NCI-H526 (cell line): ENCODE measurements around the gene FAM131C.
A peak's percentile ranks its signal among the peaks of the same experiment; 100 is the strongest.

Experiments
- DNase-seq, 2 experiments: peaks; one replicate each; lab custom pipeline; 2025; lab: John Stamatoyannopoulos, UW

FAM131C gene

DNA sequence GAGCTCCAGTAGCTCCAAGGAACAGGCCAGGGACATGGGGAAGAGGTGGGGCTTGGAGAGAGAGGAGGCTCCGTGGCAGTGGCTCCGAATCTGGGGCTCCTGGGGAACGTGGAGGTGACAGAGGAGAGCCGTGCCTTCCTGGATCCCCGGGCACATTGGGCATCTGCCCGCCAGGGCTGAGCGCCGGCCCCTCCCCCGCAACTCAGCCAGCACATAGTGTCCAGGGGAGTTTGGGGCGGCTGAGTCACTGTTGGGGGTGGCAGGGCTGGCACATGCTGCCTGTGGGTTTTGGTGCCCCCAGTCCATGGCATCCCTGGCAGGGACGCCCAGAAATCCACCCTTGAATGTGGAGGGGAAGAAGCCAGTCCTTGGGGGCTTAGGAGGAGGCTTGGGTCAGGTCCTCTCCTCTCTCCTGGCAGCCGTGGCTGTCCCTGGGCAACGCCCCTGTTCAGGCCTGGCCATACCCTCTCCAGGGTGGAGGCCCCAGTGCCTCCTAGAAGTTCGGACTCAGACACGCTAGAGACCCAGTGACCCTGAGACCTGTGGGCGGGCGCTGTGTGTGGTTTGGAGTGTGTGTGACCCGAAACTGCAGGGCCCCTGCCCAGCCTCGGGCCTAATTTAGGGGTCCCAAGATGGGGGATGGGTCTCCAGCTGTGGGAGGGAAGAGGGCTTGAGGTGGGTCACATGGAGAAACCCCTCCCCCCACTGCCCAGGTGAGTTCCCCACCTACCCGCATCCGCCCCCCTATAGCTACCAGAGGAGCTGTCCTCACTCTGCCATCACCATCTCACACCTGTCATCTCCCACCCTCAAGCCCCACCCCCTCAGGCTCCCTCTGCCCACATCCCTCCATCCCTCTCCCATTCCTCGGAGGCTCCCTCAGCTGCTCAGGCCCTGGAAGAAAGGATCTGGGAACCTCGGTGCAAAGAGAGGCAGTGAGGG lies 57.2 kb downstream of the FAM131C start:
- no peak for DNase-seq

DNA sequence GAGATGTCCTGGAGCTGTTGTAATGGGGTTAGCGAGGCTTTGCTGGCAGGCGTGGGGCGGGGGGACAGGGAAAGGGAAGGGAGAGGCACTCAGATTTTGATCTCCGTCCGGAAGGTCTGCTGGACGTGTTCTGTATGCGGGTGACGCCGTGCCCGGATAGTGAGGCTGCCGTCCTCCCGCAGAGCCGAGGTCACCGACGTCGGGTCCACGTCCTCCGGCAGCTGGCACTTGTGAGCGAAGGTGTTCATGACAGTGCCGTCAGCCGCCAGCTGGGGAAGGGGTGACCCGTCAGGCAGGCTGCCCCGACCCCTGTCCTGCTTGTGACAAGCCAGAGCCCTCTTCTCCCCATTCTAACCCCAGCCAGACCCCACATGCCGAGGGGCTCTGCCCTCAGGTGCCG lies 58.0 kb downstream of the FAM131C start:
- no peak for DNase-seq

DNA sequence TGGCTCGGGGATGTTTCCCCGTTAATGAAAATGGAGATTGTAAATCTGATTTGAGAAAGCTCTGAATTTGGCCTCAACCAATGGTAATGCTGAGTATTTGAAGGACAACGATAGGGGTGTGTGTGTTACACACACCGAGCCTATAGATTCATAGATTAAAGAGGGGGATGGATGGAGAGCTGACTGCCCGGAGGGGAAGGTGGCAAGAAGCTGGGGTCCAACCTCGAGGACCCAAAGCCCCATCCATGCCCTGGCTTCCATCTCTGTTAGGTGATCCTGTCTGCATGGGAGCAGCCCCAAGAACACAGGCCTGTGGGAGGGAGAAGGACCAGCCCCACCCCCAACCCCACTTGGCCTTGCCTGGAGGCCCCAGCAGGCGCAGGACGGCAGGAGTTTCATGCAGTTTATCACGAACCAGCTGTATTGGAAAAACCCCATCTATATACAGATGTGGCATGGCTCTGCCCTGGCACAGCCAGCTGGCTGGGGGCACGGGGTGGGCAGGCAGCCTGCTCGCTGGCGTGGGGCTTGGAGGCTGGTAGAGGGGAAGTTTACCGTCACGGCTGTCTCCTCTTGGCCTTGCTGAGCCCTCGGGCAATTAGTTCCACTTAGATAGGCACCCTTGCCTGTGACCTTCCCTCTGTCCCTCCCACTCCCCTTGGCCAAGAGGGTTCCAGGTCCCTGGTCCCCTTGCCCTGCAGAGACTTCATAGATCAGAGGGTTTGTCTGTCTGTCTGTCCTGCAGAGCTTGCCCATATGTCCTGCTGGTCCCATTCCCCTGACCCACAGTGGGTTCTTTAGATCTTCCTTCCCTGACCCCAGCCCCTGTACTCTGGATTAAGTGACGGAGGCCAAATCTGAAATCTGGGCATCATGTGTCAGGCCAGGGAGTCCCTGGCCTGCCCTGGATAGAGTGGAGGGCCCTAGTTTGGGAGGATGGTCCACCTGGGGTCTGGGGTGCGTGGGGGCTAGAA lies 58.7 kb downstream of the FAM131C start:
- DNase-seq, result no peak

DNA sequence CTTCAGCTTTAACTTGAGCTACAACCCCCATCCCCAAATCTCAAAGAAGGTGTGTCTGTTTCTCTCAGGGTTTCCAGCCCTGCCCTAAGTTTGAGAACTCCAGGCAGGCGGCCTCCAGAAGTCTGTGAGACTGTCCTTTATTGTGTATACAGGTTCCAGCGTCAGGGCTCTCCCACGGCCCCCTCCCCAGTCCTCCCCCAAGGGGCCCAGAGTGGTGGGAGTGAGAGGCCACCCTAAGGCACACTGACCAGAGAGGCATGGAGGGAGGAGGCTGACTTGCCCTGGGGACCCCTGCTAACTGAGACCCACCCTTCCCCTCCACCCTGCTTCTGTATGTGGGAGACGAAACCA lies 59.6 kb downstream of the FAM131C start:
- no peak for DNase-seq

DNA sequence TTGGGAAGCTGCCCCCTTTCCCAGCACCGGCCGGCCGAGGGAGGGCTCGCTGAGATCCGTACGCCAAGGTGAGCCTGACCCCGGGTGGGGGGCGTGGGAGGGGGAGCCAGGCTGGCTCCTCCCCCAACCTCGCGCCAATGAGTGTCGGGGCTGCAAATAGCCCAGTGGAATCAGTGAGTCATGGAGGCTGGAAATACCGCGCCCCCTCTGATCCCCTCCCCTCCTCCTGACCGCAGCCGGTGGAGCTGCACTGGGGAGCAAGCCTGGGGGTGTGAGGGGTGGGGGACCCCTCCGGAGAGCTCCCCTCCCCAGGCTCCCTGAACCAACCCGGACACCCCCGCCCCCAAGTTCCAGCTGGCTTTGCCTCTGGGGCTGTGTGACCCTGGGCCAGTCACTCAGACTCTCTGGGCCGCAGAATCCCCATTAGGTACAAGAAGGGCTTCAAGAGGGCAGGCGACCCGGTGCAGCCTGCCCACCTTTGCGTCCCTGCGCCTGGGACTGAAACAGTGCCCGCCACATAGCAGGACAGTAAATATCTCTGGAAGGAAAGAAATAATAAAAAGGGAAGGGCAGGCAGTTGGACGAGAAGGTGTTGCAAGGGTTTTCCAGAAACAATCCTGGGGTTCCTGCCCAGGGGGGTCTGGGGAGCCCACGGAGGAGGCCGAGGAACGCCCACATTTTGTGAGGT lies 60.1 kb downstream of the FAM131C start:
- DNase-seq, result no peak

DNA sequence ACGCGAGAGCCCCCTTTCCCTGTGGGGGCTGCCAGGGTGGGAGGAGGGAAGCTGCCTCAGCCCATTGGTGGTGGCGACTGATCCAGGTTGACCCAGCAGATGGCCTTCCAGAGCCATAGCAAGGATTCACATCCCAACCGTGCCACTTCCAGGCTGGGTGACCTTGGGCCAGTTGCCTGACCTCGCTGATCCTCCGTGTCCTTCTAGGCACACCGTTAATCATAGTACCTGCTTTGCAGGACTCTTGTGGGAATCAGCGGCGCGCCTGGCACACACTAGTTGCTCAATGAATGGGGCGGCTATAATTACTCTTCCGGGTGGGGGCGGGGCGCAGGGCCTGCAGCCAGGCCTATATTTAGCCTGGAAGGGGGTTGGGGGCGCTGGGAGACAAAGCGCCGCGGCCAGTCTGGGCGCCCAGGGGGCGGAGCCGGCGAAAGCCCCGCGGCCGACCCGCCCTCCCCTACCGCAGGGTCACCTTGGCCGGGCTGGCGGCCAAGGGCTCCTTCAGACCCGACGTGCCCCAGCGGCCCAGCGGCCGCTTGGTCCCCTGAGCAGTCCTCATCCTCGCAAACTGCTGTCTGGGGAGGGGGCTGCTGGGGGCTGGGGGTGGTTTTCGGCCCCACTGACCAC lies 60.7 kb downstream of the FAM131C start:
- DNase-seq, result no peak

DNA sequence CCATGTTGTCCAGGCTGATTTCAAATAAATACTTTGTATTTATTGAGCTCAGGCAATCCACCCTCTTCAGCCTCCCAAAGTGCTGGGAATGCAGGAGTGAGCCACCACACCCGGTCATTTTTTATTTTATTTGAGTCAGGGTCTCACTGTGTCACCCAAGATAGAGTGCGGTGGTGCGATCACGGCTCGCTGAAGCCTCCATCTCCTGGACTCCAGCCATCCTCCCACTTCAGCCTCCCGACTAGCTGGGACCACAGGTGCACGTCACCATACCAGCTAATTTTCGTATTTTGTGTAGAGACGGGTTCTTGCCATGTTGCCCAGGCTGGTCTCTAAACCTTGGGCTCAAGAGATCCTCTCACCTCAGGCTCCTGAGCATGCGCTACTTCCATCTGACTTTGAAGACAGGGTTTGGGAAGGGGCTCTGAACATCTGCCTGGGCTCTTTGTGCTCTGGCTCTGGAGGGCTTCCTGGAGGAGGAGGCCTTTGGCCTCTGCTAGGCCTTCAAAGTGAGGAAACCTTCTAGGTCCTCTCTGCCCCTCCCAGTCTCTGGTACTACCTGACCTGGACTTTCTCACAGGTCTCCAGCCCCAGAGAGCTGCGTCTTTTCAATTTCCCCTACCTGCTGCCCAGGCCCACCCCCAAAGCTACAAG lies 61.4 kb downstream of the FAM131C start:
- no peak for DNase-seq

DNA sequence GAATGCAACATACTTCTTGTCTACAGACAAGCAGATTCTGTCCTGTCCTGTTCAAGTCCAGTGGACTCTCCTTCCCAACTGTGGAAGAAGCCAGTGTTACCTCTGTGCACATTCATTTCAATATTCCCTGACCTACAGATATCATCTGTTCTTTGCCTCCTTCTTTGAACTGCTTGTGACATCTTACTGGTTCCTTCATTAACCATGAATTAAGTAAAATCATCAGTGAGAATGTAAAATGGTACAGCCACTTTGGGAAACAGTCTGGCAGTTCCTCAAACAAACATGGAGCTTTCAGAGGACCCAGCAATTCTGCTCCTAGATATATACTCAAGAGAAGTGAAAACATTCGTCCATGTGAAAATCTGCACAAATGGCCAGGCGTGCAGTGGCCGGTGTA lies 62.6 kb downstream of the FAM131C start:
- DNase-seq, result no peak

DNA sequence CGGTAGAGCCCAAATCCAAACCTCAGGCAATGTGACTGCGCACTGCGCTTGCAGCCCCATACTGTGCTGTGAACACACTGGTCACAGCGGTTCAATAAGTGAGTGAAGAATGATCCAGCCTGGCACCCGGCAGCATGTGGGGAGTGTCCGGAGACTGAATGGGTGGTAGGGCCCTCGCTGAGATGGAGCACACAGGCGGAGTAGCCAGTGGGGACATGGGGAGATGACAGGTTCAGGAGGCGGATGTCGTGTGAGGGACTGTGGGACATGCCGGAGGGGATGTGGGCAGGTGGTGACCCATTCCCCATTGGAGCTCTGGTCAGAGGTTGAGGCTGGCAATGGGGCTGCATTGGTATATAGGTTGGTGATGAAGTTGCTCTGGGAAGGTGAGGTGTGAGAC lies 63.8 kb downstream of the FAM131C start:
- DNase-seq, result no peak

DNA sequence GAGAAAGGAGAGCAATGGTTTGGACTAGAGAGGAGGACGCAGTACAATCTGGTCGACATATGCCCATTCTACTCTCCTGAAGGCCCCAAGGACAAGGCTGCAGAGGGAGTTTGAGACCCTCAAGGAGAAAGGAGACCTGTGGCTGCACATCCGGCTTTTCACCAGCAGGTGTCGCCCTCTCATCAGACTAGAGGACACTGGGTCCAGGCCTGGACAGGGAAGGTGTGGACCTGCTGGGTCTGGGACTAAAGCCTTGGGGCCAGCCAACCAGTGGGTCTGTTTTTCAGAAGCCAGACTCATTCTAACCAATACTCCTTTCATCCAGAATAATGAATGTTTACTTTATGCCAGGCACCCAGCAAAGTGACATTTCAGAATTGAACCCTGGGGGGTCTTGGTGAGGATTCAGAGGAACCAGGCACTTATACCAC lies 64.4 kb downstream of the FAM131C start:
- DNase-seq, result peak; percentile 29 to 84
